Suprapubic skin (tissue), 3 donors: Measurements from ENCODE around the gene VEPH1.

Source experiments
- EP300 ChIP-seq: sonication (generic); formaldehyde crosslinking; IDR thresholded peaks from one replicate; pipeline ENCODE4 v1.6.1; 2017; ENCODE audit warnings: antibody characterized with exemption
- POLR2A ChIP-seq, 2 donors: fragments of 450-650 bp; IDR thresholded peaks; one replicate each; pipeline ENCODE4 v1.6.1; 2017; ENCODE audit warnings: antibody characterized with exemption in 2 of 2, mild to moderate bottlenecking in 2 of 2, moderate library complexity in 2 of 2
- TF ChIP-seq, protein P1 (sequence below), 2 donors: fragments of 200-600 bp in 1 of 2; fragments of 450-650 bp in 1 of 2; sonication (generic) in 1 of 2; IDR thresholded peaks; one replicate each; pipeline ENCODE4 v1.5.1; 2016 to 2019; ENCODE audit warnings: antibody characterized with exemption in 2 of 2, mild to moderate bottlenecking in 1 of 2, moderate library complexity in 1 of 2

DNA sequence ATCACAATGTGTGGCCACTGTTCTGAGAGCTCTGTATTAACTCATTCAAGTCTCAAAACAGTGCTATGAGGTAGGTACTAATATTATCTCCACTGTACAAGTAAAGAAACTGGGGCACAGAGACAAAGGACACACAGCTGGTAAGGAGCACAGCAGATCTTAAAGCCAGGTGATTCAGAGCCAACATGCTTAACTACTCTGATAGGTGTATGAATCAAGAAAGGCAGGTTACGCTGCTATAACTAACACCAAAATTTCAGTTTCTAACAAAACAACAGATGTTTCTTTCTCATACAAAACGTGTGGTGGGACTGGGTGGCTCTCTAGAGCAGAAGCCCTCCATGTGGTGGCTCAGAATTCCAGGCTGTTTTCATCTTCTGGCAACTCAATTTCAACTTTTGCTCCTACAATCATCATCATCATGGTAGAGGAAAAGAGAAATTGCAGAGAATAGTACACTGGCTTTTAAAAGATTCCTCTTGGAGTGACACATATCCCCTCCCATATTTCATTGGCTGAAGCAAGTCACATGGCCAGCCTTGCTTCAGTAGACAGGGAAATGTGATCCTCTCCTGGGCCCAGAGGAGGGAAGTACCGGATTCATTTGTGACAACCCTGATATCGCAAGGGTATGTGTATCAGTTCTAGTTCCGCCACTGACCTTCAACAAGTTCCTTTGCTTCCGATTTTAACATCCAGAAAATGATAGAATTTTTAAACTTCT is 192.7 kb downstream of the VEPH1 start:
- TF ChIP-seq, protein P1, sequence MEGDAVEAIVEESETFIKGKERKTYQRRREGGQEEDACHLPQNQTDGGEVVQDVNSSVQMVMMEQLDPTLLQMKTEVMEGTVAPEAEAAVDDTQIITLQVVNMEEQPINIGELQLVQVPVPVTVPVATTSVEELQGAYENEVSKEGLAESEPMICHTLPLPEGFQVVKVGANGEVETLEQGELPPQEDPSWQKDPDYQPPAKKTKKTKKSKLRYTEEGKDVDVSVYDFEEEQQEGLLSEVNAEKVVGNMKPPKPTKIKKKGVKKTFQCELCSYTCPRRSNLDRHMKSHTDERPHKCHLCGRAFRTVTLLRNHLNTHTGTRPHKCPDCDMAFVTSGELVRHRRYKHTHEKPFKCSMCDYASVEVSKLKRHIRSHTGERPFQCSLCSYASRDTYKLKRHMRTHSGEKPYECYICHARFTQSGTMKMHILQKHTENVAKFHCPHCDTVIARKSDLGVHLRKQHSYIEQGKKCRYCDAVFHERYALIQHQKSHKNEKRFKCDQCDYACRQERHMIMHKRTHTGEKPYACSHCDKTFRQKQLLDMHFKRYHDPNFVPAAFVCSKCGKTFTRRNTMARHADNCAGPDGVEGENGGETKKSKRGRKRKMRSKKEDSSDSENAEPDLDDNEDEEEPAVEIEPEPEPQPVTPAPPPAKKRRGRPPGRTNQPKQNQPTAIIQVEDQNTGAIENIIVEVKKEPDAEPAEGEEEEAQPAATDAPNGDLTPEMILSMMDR (IDR thresholded peaks at IDR 0.05): no peak
- TF ChIP-seq EP300: no peak
- TF ChIP-seq POLR2A (IDR thresholded peaks at IDR 0.05): no peak
